Suprapubic skin (tissue), 4 donors: ENCODE measurements around the gene OR5C1. TPM values are rescaled to one million over a fixed set of nuclear protein-coding genes. Genes with fewer than 3 reads are reported as not detected.

Experiments
- DNase-seq, 2 donors: peaks; one replicate each; pipeline ENCODE4 v3.0.0-alpha.2; 2019; ENCODE audit warnings: low spot score in 2 of 2
- H3K27ac ChIP-seq: fragments of 200-600 bp; sonication (generic); one replicate; pipeline ENCODE4 v1.5.1; 2019
- H3K27me3 ChIP-seq: fragments of 200-600 bp; sonication (generic); one replicate; pipeline ENCODE4 v1.5.1; 2019
- H3K36me3 ChIP-seq: fragments of 200-600 bp; sonication (generic); one replicate; pipeline ENCODE4 v1.5.1; 2019
- H3K4me1 ChIP-seq: fragments of 200-600 bp; sonication (generic); one replicate; pipeline ENCODE4 v1.5.1; 2019
- H3K4me3 ChIP-seq: fragments of 200-600 bp; sonication (generic); one replicate; pipeline ENCODE4 v1.5.1; 2019; ENCODE audit warnings: mild to moderate bottlenecking
- H3K9me3 ChIP-seq: fragments of 200-600 bp; sonication (generic); one replicate; pipeline ENCODE4 v1.5.1; 2019
- EP300 ChIP-seq: sonication (generic); formaldehyde crosslinking; IDR thresholded peaks from one replicate; pipeline ENCODE4 v1.6.1; 2017; ENCODE audit warnings: antibody characterized with exemption
- POLR2A ChIP-seq, 2 donors: fragments of 450-650 bp; IDR thresholded peaks; one replicate each; pipeline ENCODE4 v1.6.1; 2017; ENCODE audit warnings: antibody characterized with exemption in 2 of 2, mild to moderate bottlenecking in 2 of 2, moderate library complexity in 2 of 2
- POLR2AphosphoS5 ChIP-seq, 3 donors: sonication (generic); formaldehyde crosslinking; IDR thresholded peaks; one replicate each; pipeline ENCODE4 v1.6.1; 2017; ENCODE audit warnings: antibody characterized with exemption in 3 of 3
- WGBS: methylation state at CpG from one replicate; pipeline ENCODE4 v1.1.5; 2018; 5-methylcytosine and 5-hydroxymethylcytosine counted together
- total RNA-seq, 4 donors: library from RNA; depleted of rRNA; stranded (reverse); fragments of >200 nt; gene quantifications; one replicate each; pipeline ENCODE4 v1.1.0, GENCODE V29; 2016
- TF ChIP-seq, protein P1 (sequence below), 2 donors: fragments of 200-600 bp in 1 of 2; fragments of 450-650 bp in 1 of 2; sonication (generic) in 1 of 2; IDR thresholded peaks; one replicate each; pipeline ENCODE4 v1.5.1; 2016 to 2019; ENCODE audit warnings: antibody characterized with exemption in 2 of 2, mild to moderate bottlenecking in 1 of 2, moderate library complexity in 1 of 2

Gene OR5C1
- total RNA-seq: not detected

DNA sequence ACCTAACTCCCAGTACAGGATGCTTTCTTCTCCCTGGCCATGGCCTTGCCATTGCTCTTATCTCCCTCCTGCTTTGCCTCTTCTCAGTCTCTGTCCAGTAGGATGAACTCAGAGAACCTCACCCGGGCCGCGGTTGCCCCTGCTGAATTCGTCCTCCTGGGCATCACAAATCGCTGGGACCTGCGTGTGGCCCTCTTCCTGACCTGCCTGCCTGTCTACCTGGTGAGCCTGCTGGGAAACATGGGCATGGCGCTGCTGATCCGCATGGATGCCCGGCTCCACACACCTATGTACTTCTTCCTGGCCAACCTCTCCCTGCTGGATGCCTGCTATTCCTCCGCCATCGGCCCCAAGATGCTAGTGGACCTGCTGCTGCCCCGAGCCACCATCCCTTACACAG is at the start of gene OR5C1:
TSS of gene OR5C1 (plus strand) at position 103 of the 400 bp plus-strand sequence. CDS start at position 103, 0 bp downstream.
- H3K4me3 ChIP-seq: no peak within 1 kb of the TSS
- H3K27ac ChIP-seq: no peak within 1 kb of the TSS
- WGBS: 89% methylated on average over 12 of the region's 12 CpGs
- TF ChIP-seq, protein P1, sequence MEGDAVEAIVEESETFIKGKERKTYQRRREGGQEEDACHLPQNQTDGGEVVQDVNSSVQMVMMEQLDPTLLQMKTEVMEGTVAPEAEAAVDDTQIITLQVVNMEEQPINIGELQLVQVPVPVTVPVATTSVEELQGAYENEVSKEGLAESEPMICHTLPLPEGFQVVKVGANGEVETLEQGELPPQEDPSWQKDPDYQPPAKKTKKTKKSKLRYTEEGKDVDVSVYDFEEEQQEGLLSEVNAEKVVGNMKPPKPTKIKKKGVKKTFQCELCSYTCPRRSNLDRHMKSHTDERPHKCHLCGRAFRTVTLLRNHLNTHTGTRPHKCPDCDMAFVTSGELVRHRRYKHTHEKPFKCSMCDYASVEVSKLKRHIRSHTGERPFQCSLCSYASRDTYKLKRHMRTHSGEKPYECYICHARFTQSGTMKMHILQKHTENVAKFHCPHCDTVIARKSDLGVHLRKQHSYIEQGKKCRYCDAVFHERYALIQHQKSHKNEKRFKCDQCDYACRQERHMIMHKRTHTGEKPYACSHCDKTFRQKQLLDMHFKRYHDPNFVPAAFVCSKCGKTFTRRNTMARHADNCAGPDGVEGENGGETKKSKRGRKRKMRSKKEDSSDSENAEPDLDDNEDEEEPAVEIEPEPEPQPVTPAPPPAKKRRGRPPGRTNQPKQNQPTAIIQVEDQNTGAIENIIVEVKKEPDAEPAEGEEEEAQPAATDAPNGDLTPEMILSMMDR (IDR thresholded peaks at IDR 0.05): no peak
- no peak for TF ChIP-seq EP300
- no peaks in the 10 kb centered on the region for H3K4me1 ChIP-seq
- H3K27me3 ChIP-seq: no peaks in the 10 kb centered on the region
- no peaks in the 10 kb centered on the region for H3K36me3 ChIP-seq
- H3K9me3 ChIP-seq: no peaks in the 10 kb centered on the region
- DNase-seq: peak in 1 of 2 donors; percentile 18

DNA sequence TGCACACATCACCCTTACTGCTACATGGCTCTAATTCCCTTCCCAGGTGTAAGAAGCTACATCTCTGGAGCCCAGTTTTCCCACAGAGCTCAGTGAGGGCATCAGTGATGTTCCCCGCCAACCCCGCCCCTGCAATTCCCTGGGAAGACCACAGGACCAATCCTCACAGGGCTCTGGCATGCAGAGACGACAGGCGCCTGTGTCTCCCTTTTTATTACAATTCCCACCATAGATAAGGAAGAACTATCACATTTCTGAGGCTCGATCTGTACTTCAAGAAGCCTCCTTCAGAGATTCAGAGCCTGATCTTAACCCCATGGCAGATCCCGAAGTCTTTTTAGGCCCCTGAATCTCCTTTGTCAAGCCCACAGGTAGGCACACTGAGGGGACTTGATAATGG is 46.7 kb upstream of the OR5C1 start, which contains the start of gene OR1L6:
TSS of gene OR1L6 (plus strand) at position 301 of the 400 bp plus-strand sequence. CDS start 7,545 bp downstream, outside the sequence.
- Histone ChIP-seq H3K4me1 (no peaks in the 10 kb centered on the region), H3K36me3 (no peaks in the 10 kb centered on the region), H3K27me3 (no peaks in the 10 kb centered on the region), H3K4me3 (no peak within 1 kb of the TSS), H3K9me3 (peaks cover 9% of the 10 kb centered on the region), H3K27ac (no peak within 1 kb of the TSS)
- WGBS: 63% methylated on average over 6 of the region's 6 CpGs
- DNase-seq: no peak
- no peak for TF ChIP-seq POLR2AphosphoS5 (IDR thresholded peaks at IDR 0.05)

DNA sequence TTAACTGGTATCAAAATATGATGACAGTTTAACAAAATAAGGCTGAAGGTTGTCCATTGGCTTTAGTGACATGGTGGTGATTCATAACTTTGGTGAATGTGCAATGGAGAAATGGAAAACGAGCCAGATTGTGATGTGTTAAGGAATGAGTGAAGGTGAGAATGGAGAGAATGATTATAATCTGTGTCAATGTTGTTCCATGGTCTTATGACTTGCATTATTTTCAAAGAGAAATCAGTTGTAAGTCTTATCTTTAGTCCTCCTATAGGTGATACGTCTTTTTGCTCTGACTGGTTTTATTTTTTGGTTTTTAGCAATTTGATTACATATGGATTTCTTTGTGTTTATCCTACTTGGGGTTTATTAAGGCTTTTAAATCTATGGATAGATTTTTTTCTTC is 33.9 kb upstream of the OR5C1 start:
- 32% methylated on average over 2 of the region's 2 CpGs for WGBS
- TF ChIP-seq, protein P1 (IDR thresholded peaks at IDR 0.05): no peak
- no peak for TF ChIP-seq POLR2A (IDR thresholded peaks at IDR 0.05)
- no peak for TF ChIP-seq EP300
- TF ChIP-seq POLR2AphosphoS5 (IDR thresholded peaks at IDR 0.05): no peak
- no peaks in the 10 kb centered on the region for H3K36me3 ChIP-seq
- H3K9me3 ChIP-seq: peaks cover 22% of the 10 kb centered on the region
- H3K4me1 ChIP-seq: no peaks in the 10 kb centered on the region
- H3K4me3 ChIP-seq: no peak overlapping the region
- H3K27me3 ChIP-seq: no peaks in the 10 kb centered on the region
- DNase-seq: no peak
- H3K27ac ChIP-seq: no peak overlapping the region

DNA sequence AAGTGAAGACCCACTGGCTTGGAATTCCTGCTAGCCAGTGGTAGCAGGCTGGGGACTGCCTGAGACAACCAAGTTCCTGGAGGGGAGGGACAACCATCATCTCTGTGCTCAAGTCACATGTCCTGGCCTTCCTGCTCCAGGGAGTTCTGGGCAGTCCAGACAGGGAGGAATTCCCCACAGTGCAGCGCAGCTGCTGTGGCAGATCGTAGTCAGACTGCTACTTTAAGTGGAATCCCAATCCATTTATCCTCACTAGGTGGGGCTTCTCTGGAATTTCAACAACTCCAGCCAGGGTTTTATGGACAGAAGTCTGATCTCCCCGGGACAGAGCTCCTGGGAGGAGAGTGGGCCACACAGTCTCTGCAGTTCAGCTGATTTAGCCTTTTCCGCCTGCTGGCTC is 20.9 kb upstream of the OR5C1 start:
- H3K4me3 ChIP-seq: no peak overlapping the region
- H3K36me3 ChIP-seq: no peaks in the 10 kb centered on the region
- DNase-seq: no peak
- no peaks in the 10 kb centered on the region for H3K27me3 ChIP-seq
- no peaks in the 10 kb centered on the region for H3K4me1 ChIP-seq
- 100% methylated on average over 1 of the region's 4 CpGs for WGBS
- TF ChIP-seq POLR2A (IDR thresholded peaks at IDR 0.05): no peak
- H3K9me3 ChIP-seq: peaks cover 17% of the 10 kb centered on the region
- no peak overlapping the region for H3K27ac ChIP-seq

DNA sequence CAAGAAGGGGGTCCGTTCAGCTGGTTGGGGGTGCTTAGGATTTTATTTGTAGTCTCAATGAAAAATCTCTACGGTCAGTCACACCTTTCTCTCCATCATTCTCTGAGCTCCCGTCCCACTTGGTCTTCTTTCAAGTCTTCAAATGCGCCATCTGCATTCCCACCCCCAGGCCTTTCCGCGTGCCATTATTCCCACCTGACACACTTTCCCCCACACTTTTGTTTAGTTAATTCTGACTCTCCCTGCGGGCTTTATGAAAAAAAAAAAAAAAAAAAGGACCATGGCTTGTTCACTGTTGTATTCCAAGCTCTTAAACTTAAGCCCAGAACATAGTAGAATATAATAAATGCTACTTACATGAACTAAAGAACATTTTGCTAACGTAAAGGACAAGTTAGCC is 11.7 kb upstream of the OR5C1 start:
- Histone ChIP-seq H3K4me3 (no peak overlapping the region), H3K9me3 (peaks cover 7% of the 10 kb centered on the region), H3K4me1 (no peaks in the 10 kb centered on the region), H3K27ac (no peak overlapping the region), H3K27me3 (no peaks in the 10 kb centered on the region), H3K36me3 (no peaks in the 10 kb centered on the region)
- peak in 1 of 2 donors; percentile 52 for DNase-seq
- 88% methylated on average over 8 of the region's 8 CpGs for WGBS
- no peak for TF ChIP-seq POLR2A (IDR thresholded peaks at IDR 0.05)
- TF ChIP-seq EP300: no peak
- TF ChIP-seq POLR2AphosphoS5 (IDR thresholded peaks at IDR 0.05): no peak
- TF ChIP-seq, protein P1 (IDR thresholded peaks at IDR 0.05): no peak

DNA sequence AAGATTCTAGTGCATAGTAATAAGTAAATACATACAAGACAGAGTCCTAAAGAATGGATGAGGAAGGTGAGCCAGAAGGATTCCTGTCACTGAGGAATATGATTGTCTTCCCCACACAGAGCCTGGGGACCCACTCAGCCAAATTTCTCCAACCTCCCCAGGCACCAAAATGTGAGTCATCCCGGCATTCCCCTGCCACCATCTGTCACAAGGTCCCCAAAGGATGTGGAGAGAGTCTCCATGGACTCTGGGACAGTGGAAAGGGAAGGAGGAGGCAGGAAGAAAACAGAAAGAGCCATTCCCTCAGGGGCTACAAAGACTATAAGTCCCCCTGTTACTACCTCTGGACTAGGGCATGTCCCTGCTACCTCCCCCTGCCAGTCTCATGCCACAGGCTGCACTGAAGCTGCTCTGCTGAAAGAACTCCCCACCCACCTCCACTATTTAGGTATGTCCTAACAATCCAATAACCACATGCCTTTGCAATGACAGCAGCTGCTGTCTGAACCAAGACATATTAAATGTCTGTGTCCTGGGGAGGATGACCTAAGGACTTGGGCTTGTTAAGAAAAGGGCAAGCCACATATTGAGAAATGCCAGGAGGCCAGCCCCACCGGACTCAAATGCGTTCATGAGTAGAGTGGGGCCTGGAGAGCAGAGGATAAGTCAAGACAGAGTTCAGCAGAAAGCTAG is 10.7 kb upstream of the OR5C1 start:
- Histone ChIP-seq H3K27me3 (no peaks in the 10 kb centered on the region), H3K9me3 (peaks cover 6% of the 10 kb centered on the region), H3K4me1 (no peaks in the 10 kb centered on the region), H3K27ac (no peak overlapping the region), H3K36me3 (no peaks in the 10 kb centered on the region), H3K4me3 (no peak overlapping the region)
- WGBS: 66% methylated on average over 3 of the region's 3 CpGs
- TF ChIP-seq POLR2A (IDR thresholded peaks at IDR 0.05): no peak
- TF ChIP-seq, protein P1 (IDR thresholded peaks at IDR 0.05): no peak
- no peak for TF ChIP-seq POLR2AphosphoS5 (IDR thresholded peaks at IDR 0.05)
- no peak for TF ChIP-seq EP300
- DNase-seq: peak in 1 of 2 donors; percentile 62
